Left ventricle myocardium inferior (tissue), 1 donor: ENCODE measurements around the gene GRPEL1. TPM values are rescaled to one million over a fixed set of nuclear protein-coding genes. Genes with fewer than 3 reads are reported as not detected.

Experiments used
- DNase-seq: peaks from one replicate; pipeline ENCODE4 v3.0.0-alpha.2; 2020
- H3K27ac ChIP-seq: fragments of 200-600 bp; replicated peaks from 2 replicates; pipeline ENCODE4 v1.8.0; 2021
- H3K27me3 ChIP-seq: fragments of 200-600 bp; 2 replicates; pipeline ENCODE4 v1.8.0; 2021; ENCODE audit warnings: low read depth
- H3K36me3 ChIP-seq: fragments of 200-600 bp; 2 replicates; pipeline ENCODE4 v1.8.0; 2021
- H3K4me1 ChIP-seq: fragments of 200-600 bp; 2 replicates; pipeline ENCODE4 v1.8.0; 2021
- H3K4me3 ChIP-seq: fragments of 200-600 bp; 2 replicates; pipeline ENCODE4 v1.8.0; 2021; ENCODE audit warnings: mild to moderate bottlenecking, moderate library complexity
- H3K9me3 ChIP-seq: fragments of 200-600 bp; replicated peaks from 2 replicates; pipeline ENCODE4 v1.8.0; 2021
- CTCF ChIP-seq: fragments of 200-600 bp; IDR thresholded peaks from 2 replicates; pipeline ENCODE4 v1.8.0; 2021; ENCODE audit warnings: antibody characterized with exemption, mild to moderate bottlenecking, borderline replicate concordance
- intact Hi-C: fragments of 100-400 bp; cut with micrococcal nuclease; formaldehyde crosslinking; loops from one replicate; pipeline ENCODE4 v1.11.0; 2022
- total RNA-seq: library from RNA; stranded (reverse); fragmentation: NEBNext Ultra II Directional; extraction: Animal tissue kit (Norgen Biotek cat#: 25700); gene quantifications from one replicate; pipeline ENCODE4 v1.2.1, GENCODE V29; 2021
- donor health status: DM: no; HTN: yes; CAD: no; lungs with severe emphysema.

Gene GRPEL1
- total RNA-seq, 1 donor from 2014 or later: 58.2 TPM

DNA sequence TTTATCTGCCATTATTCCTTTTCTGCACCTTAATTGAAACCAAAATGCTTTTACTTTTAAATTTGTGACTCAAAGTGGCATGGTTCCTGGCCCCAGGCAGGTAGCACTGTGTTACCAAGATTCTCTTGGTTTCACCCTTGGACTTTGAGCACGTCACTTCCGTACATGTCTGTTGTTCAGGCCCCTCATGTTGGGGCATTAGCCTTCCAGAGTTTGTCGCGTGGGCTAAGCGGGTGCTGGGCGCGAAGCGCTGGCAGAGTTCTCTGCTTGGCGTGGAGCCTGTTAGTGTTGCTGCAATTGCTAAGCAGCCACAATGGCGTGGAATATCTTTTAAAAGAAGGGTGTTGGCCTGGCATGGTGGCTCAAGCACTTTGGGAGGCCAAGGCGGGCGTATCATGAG, 38.7 kb downstream of the GRPEL1 start:
- no peak for DNase-seq
- H3K9me3 ChIP-seq: no peaks in the 10 kb centered on the region
- H3K4me3 ChIP-seq: no peak overlapping the region
- H3K27me3 ChIP-seq: no peaks in the 10 kb centered on the region
- TF ChIP-seq CTCF: no peak
- H3K4me1 ChIP-seq: no peaks in the 10 kb centered on the region
- intact Hi-C loops: no loop called here
- peaks cover 70% of the 10 kb centered on the region for H3K36me3 ChIP-seq
- H3K27ac ChIP-seq: no peak overlapping the region

GRCh38 chr4:7027913-7028312, 40.0 kb downstream of the GRPEL1 start:
- TF ChIP-seq CTCF: no peak
- no peaks in the 10 kb centered on the region for H3K27me3 ChIP-seq
- intact Hi-C loops: no loop called here
- no peaks in the 10 kb centered on the region for H3K4me1 ChIP-seq
- H3K27ac ChIP-seq: no peak overlapping the region
- no peaks in the 10 kb centered on the region for H3K9me3 ChIP-seq
- H3K4me3 ChIP-seq: no peak overlapping the region
- peaks cover 81% of the 10 kb centered on the region for H3K36me3 ChIP-seq
- no peak for DNase-seq

DNA sequence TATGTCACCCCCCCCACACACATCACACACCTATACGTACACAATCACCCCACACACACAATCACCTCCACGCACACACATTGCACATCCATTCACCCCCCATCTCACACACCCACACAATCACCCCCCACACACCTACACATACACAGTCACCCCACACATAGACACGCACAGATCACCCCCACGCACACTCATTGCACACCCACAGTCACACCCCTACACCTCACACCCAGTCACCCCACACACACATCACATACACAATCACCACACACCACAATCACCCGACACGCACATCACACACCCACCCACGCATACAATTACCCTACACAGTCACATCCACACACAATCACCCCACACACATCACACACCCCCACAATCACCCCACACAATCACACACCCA, 40.6 kb downstream of the GRPEL1 start:
- DNase-seq: no peak
- intact Hi-C loops: no loop called here
- H3K27ac ChIP-seq: no peak overlapping the region
- no peaks in the 10 kb centered on the region for H3K4me1 ChIP-seq
- no peaks in the 10 kb centered on the region for H3K9me3 ChIP-seq
- no peak overlapping the region for H3K4me3 ChIP-seq
- no peaks in the 10 kb centered on the region for H3K27me3 ChIP-seq
- no peak for TF ChIP-seq CTCF
- peaks cover 80% of the 10 kb centered on the region for H3K36me3 ChIP-seq

DNA sequence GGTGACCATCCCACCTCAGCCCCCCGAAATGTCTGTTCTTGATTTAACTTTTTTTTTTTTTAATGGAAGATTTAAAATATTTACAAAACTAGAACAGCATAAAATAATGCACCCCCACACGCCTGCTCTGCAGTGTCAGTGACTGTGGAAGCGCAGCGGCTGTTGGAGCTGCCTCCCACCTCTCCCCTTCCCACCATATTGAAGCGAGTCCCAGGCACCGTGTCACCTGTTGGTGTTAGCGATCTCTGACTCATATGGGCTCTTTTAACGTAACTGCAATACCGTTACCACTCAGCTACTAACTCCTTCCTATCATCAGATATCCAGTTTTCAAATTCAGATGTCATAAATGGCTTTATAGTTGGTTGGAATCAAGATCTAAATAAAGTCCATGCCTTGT, 41.8 kb downstream of the GRPEL1 start:
- H3K9me3 ChIP-seq: no peaks in the 10 kb centered on the region
- DNase-seq: no peak
- TF ChIP-seq CTCF: no peak
- no peaks in the 10 kb centered on the region for H3K4me1 ChIP-seq
- H3K27me3 ChIP-seq: no peaks in the 10 kb centered on the region
- no peak overlapping the region for H3K4me3 ChIP-seq
- H3K27ac ChIP-seq: no peak overlapping the region
- intact Hi-C loops: no loop called here
- peaks cover 71% of the 10 kb centered on the region for H3K36me3 ChIP-seq

- H3K9me3 ChIP-seq: no peaks in the 10 kb centered on the region
- no peak overlapping the region for H3K27ac ChIP-seq
- no peak for TF ChIP-seq CTCF
- H3K36me3 ChIP-seq: peaks cover 64% of the 10 kb centered on the region
- H3K4me1 ChIP-seq: no peaks in the 10 kb centered on the region
- no peak overlapping the region for H3K4me3 ChIP-seq
- DNase-seq: no peak
- intact Hi-C loops: no loop called here
- H3K27me3 ChIP-seq: no peaks in the 10 kb centered on the region
Measured at GRCh38 chr4:7025040-7025602, 42.7 kb downstream of the GRPEL1 start.
